T-helper 2 cell treated with Interferon-gamma antibody and Interleukin-4, amounts not matched to agents 5 μg/mL and 100 μg/mL, for 36 hours (primary cell): Measurements from ENCODE around the gene OR2J2.
"Not testable (repeated sequence)": the region's sequence is repeated elsewhere in the genome, so short reads cannot be mapped to it uniquely, and the experiment has no call there.

Experiments
- DNase-seq: peaks from one replicate; pipeline ENCODE4 v3.0.0; 2021; ENCODE audit warnings: low spot score
- H3K27ac Mint-ChIP-seq: one replicate; pipeline ENCODE4 v1.8.0; 2021; ENCODE audit warnings: mild to moderate bottlenecking, mixed read lengths
- H3K27me3 Mint-ChIP-seq: one replicate; pipeline ENCODE4 v1.8.0; 2021; ENCODE audit warnings: low read depth, mixed read lengths
- H3K36me3 Mint-ChIP-seq: one replicate; pipeline ENCODE4 v1.8.0; 2021; ENCODE audit warnings: low read depth, mixed read lengths
- H3K4me1 Mint-ChIP-seq: one replicate; pipeline ENCODE4 v1.8.0; 2021; ENCODE audit warnings: low read depth, mixed read lengths
- H3K4me3 Mint-ChIP-seq: one replicate; pipeline ENCODE4 v1.8.0; 2022; ENCODE audit warnings: mild to moderate bottlenecking, moderate library complexity, mixed read lengths
- H3K9me3 Mint-ChIP-seq: one replicate; pipeline ENCODE4 v1.8.0; 2021; ENCODE audit warnings: mixed read lengths

OR2J2 gene

GRCh38 chr6:29170607-29171006 lies at the start of gene OR2J2:
Gene OR2J2, plus strand, starts transcription at chr6:29170907. Its CDS starts 2,729 bp downstream, at chr6:29173636.
- H3K4me1 Mint-ChIP-seq, H3K27ac Mint-ChIP-seq, H3K9me3 Mint-ChIP-seq, H3K4me3 Mint-ChIP-seq, DNase-seq, H3K36me3 Mint-ChIP-seq, H3K27me3 Mint-ChIP-seq: not testable (repeated sequence)

GRCh38 chr6:29129326-29130012 lies 41.2 kb upstream of the OR2J2 start:
- no peak for DNase-seq
- Mint-ChIP-seq H3K27me3 (peaks cover 5% of the 10 kb centered on the region), H3K9me3 (no peaks in the 10 kb centered on the region), H3K4me1 (no peaks in the 10 kb centered on the region), H3K36me3 (no peaks in the 10 kb centered on the region), H3K27ac (no peak overlapping the region), H3K4me3 (no peak overlapping the region)

- no peak for DNase-seq
- H3K4me1 Mint-ChIP-seq: no peaks in the 10 kb centered on the region
- no peak overlapping the region for H3K4me3 Mint-ChIP-seq
- no peaks in the 10 kb centered on the region for H3K9me3 Mint-ChIP-seq
- peaks cover 11% of the 10 kb centered on the region for H3K27me3 Mint-ChIP-seq
- no peaks in the 10 kb centered on the region for H3K36me3 Mint-ChIP-seq
- H3K27ac Mint-ChIP-seq: no peak overlapping the region
Measured at GRCh38 chr6:29130644-29131043, 40.1 kb upstream of the OR2J2 start.

GRCh38 chr6:29131691-29132090 lies 39.0 kb upstream of the OR2J2 start:
- Mint-ChIP-seq H3K4me1 (no peaks in the 10 kb centered on the region), H3K27ac (no peak overlapping the region), H3K4me3 (no peak overlapping the region), H3K27me3 (peaks cover 11% of the 10 kb centered on the region), H3K36me3 (no peaks in the 10 kb centered on the region), H3K9me3 (no peaks in the 10 kb centered on the region)
- no peak for DNase-seq

GRCh38 chr6:29137724-29138123 lies 33.0 kb upstream of the OR2J2 start:
- no peak for DNase-seq

GRCh38 chr6:29141606-29142005 lies 29.1 kb upstream of the OR2J2 start:
- Mint-ChIP-seq H3K36me3 (no peaks in the 10 kb centered on the region), H3K27me3 (no peaks in the 10 kb centered on the region), H3K4me3 (no peak overlapping the region), H3K4me1 (no peaks in the 10 kb centered on the region), H3K9me3 (no peaks in the 10 kb centered on the region), H3K27ac (no peak overlapping the region)
- DNase-seq: no peak

More at GRCh38 chr6:29137724-29138123, 33.0 kb upstream of the OR2J2 start:
- H3K27me3 Mint-ChIP-seq: peaks cover 8% of the 10 kb centered on the region
- no peaks in the 10 kb centered on the region for H3K9me3 Mint-ChIP-seq
- no peaks in the 10 kb centered on the region for H3K4me1 Mint-ChIP-seq
- no peak overlapping the region for H3K4me3 Mint-ChIP-seq
- H3K36me3 Mint-ChIP-seq: no peaks in the 10 kb centered on the region
- no peak overlapping the region for H3K27ac Mint-ChIP-seq

- H3K9me3 Mint-ChIP-seq: no peaks in the 10 kb centered on the region
- DNase-seq: no peak
- H3K4me3 Mint-ChIP-seq: no peak overlapping the region
- no peaks in the 10 kb centered on the region for H3K27me3 Mint-ChIP-seq
- no peaks in the 10 kb centered on the region for H3K36me3 Mint-ChIP-seq
- no peaks in the 10 kb centered on the region for H3K4me1 Mint-ChIP-seq
- H3K27ac Mint-ChIP-seq: no peak overlapping the region
Measured at GRCh38 chr6:29142309-29142708, 28.4 kb upstream of the OR2J2 start.

GRCh38 chr6:29146179-29146578 lies 24.5 kb upstream of the OR2J2 start:
- H3K9me3 Mint-ChIP-seq: no peaks in the 10 kb centered on the region
- H3K4me1 Mint-ChIP-seq: no peaks in the 10 kb centered on the region
- no peaks in the 10 kb centered on the region for H3K36me3 Mint-ChIP-seq
- H3K4me3 Mint-ChIP-seq: no peak overlapping the region
- no peak overlapping the region for H3K27ac Mint-ChIP-seq
- no peak for DNase-seq
- no peaks in the 10 kb centered on the region for H3K27me3 Mint-ChIP-seq

- no peaks in the 10 kb centered on the region for H3K27me3 Mint-ChIP-seq
- DNase-seq: no peak
- no peaks in the 10 kb centered on the region for H3K36me3 Mint-ChIP-seq
- no peak overlapping the region for H3K4me3 Mint-ChIP-seq
- no peak overlapping the region for H3K27ac Mint-ChIP-seq
- H3K4me1 Mint-ChIP-seq: no peaks in the 10 kb centered on the region
- no peaks in the 10 kb centered on the region for H3K9me3 Mint-ChIP-seq
Measured at GRCh38 chr6:29147074-29147473, 23.6 kb upstream of the OR2J2 start.

GRCh38 chr6:29149444-29149843 lies 21.3 kb upstream of the OR2J2 start:
- H3K27me3 Mint-ChIP-seq, H3K9me3 Mint-ChIP-seq, H3K4me1 Mint-ChIP-seq, H3K27ac Mint-ChIP-seq, H3K36me3 Mint-ChIP-seq, DNase-seq, H3K4me3 Mint-ChIP-seq: not testable (repeated sequence)

- H3K27me3 Mint-ChIP-seq: no peaks in the 10 kb centered on the region
- no peaks in the 10 kb centered on the region for H3K9me3 Mint-ChIP-seq
- no peaks in the 10 kb centered on the region for H3K4me1 Mint-ChIP-seq
- H3K27ac Mint-ChIP-seq: no peak overlapping the region
- H3K4me3 Mint-ChIP-seq: no peak overlapping the region
- no peak for DNase-seq
- no peaks in the 10 kb centered on the region for H3K36me3 Mint-ChIP-seq
Measured at GRCh38 chr6:29153083-29153482, 17.6 kb upstream of the OR2J2 start.

- not testable (repeated sequence) for DNase-seq, H3K27me3 Mint-ChIP-seq, H3K27ac Mint-ChIP-seq, H3K9me3 Mint-ChIP-seq, H3K4me3 Mint-ChIP-seq, H3K4me1 Mint-ChIP-seq, H3K36me3 Mint-ChIP-seq
Measured at GRCh38 chr6:29155182-29155581, 15.5 kb upstream of the OR2J2 start.

GRCh38 chr6:29159922-29160321 lies 10.8 kb upstream of the OR2J2 start:
- not testable (repeated sequence) for H3K27ac Mint-ChIP-seq, H3K4me3 Mint-ChIP-seq, H3K9me3 Mint-ChIP-seq, H3K36me3 Mint-ChIP-seq, H3K27me3 Mint-ChIP-seq, H3K4me1 Mint-ChIP-seq, DNase-seq

GRCh38 chr6:29165571-29165970 lies 5.1 kb upstream of the OR2J2 start:
- H3K9me3 Mint-ChIP-seq, H3K27me3 Mint-ChIP-seq, H3K27ac Mint-ChIP-seq, H3K36me3 Mint-ChIP-seq, H3K4me1 Mint-ChIP-seq, H3K4me3 Mint-ChIP-seq, DNase-seq: not testable (repeated sequence)

- H3K9me3 Mint-ChIP-seq: no peaks in the 10 kb centered on the region
- H3K27ac Mint-ChIP-seq: no peak overlapping the region
- H3K27me3 Mint-ChIP-seq: peaks cover 5% of the 10 kb centered on the region
- no peaks in the 10 kb centered on the region for H3K4me1 Mint-ChIP-seq
- no peaks in the 10 kb centered on the region for H3K36me3 Mint-ChIP-seq
- no peak for DNase-seq
- H3K4me3 Mint-ChIP-seq: no peak overlapping the region
Measured at GRCh38 chr6:29171736-29172135, 1.0 kb downstream of the OR2J2 start.
